ENCODE data around the gene QDPR.

QDPR gene

GRCh38 chr4:17502756-17503155 is 9.1 kb downstream of the QDPR start:
- no peaks in the 10 kb centered on the region for H3K4me1 ChIP-seq (ENCODE audit: control insufficient read depth in 1 of 2, insufficient read depth in 2 of 2, low read length in 2 of 2)
- no peaks in the 10 kb centered on the region for H3K27me3 ChIP-seq (ENCODE audit: low read depth, low read length)
- peaks cover 21 to 59% of the 10 kb centered on the region in 2 donors for H3K36me3 ChIP-seq (ENCODE audit: control insufficient read depth in 1 of 2, insufficient read depth in 2 of 2, low read length in 2 of 2)
- no peak overlapping the region for H3K4me3 ChIP-seq (ENCODE audit: low read depth in 1 of 2, low read length in 2 of 2)
- H3K9me3 ChIP-seq (ENCODE audit: control insufficient read depth in 1 of 2, low read length in 2 of 2), result no peaks in the 10 kb centered on the region
- no peak overlapping the region for H3K27ac ChIP-seq (ENCODE audit: low read length)

GRCh38 chr4:17500574-17500973 is 11.3 kb downstream of the QDPR start:
- H3K9me3 ChIP-seq (ENCODE audit: control insufficient read depth in 1 of 2, low read length in 2 of 2), result no peaks in the 10 kb centered on the region
- no peaks in the 10 kb centered on the region for H3K27me3 ChIP-seq (ENCODE audit: low read depth, low read length)
- H3K4me3 ChIP-seq (ENCODE audit: low read depth in 1 of 2, low read length in 2 of 2), result no peak overlapping the region
- no peaks in the 10 kb centered on the region for H3K4me1 ChIP-seq (ENCODE audit: control insufficient read depth in 1 of 2, insufficient read depth in 2 of 2, low read length in 2 of 2)
- H3K36me3 ChIP-seq (ENCODE audit: control insufficient read depth in 1 of 2, insufficient read depth in 2 of 2, low read length in 2 of 2), result peaks cover 21 to 42% of the 10 kb centered on the region in 2 donors
- no peak overlapping the region for H3K27ac ChIP-seq (ENCODE audit: low read length)

GRCh38 chr4:17497890-17498523 is 13.9 kb downstream of the QDPR start:
- no peaks in the 10 kb centered on the region for H3K9me3 ChIP-seq (ENCODE audit: control insufficient read depth in 1 of 2, low read length in 2 of 2)
- no peak overlapping the region for H3K4me3 ChIP-seq (ENCODE audit: low read depth in 1 of 2, low read length in 2 of 2)
- no peaks in the 10 kb centered on the region for H3K4me1 ChIP-seq (ENCODE audit: control insufficient read depth in 1 of 2, insufficient read depth in 2 of 2, low read length in 2 of 2)
- no peak overlapping the region for H3K27ac ChIP-seq (ENCODE audit: low read length)
- H3K36me3 ChIP-seq (ENCODE audit: control insufficient read depth in 1 of 2, insufficient read depth in 2 of 2, low read length in 2 of 2), result peaks cover 21 to 45% of the 10 kb centered on the region in 2 donors
- no peaks in the 10 kb centered on the region for H3K27me3 ChIP-seq (ENCODE audit: low read depth, low read length)

GRCh38 chr4:17494258-17495190 is 17.4 kb downstream of the QDPR start:
- no peak overlapping the region for H3K4me3 ChIP-seq (ENCODE audit: low read depth in 1 of 2, low read length in 2 of 2)
- no peaks in the 10 kb centered on the region for H3K27me3 ChIP-seq (ENCODE audit: low read depth, low read length)
- no peaks in the 10 kb centered on the region for H3K9me3 ChIP-seq (ENCODE audit: control insufficient read depth in 1 of 2, low read length in 2 of 2)
- no peak overlapping the region for H3K27ac ChIP-seq (ENCODE audit: low read length)
- H3K36me3 ChIP-seq (ENCODE audit: control insufficient read depth in 1 of 2, insufficient read depth in 2 of 2, low read length in 2 of 2), result peaks cover 12 to 44% of the 10 kb centered on the region in 2 donors
- H3K4me1 ChIP-seq (ENCODE audit: control insufficient read depth in 1 of 2, insufficient read depth in 2 of 2, low read length in 2 of 2), result peaks cover 0 to 7% of the 10 kb centered on the region in 2 donors

- H3K4me3 ChIP-seq (ENCODE audit: low read depth in 1 of 2, low read length in 2 of 2), result no peak overlapping the region
- no peak overlapping the region for H3K27ac ChIP-seq (ENCODE audit: low read length)
- peaks cover 0 to 7% of the 10 kb centered on the region in 2 donors for H3K4me1 ChIP-seq (ENCODE audit: control insufficient read depth in 1 of 2, insufficient read depth in 2 of 2, low read length in 2 of 2)
- no peaks in the 10 kb centered on the region for H3K9me3 ChIP-seq (ENCODE audit: control insufficient read depth in 1 of 2, low read length in 2 of 2)
- peaks cover 21 to 48% of the 10 kb centered on the region in 2 donors for H3K36me3 ChIP-seq (ENCODE audit: control insufficient read depth in 1 of 2, insufficient read depth in 2 of 2, low read length in 2 of 2)
- H3K27me3 ChIP-seq (ENCODE audit: low read depth, low read length), result no peaks in the 10 kb centered on the region
Measured at GRCh38 chr4:17493619-17494018, 18.3 kb downstream of the QDPR start.

GRCh38 chr4:17492876-17493275 is 19.0 kb downstream of the QDPR start:
- H3K4me1 ChIP-seq (ENCODE audit: control insufficient read depth in 1 of 2, insufficient read depth in 2 of 2, low read length in 2 of 2), result peaks cover 0 to 7% of the 10 kb centered on the region in 2 donors
- H3K4me3 ChIP-seq (ENCODE audit: low read depth in 1 of 2, low read length in 2 of 2), result no peak overlapping the region
- H3K36me3 ChIP-seq (ENCODE audit: control insufficient read depth in 1 of 2, insufficient read depth in 2 of 2, low read length in 2 of 2), result peaks cover 23 to 48% of the 10 kb centered on the region in 2 donors
- H3K27ac ChIP-seq (ENCODE audit: low read length), result no peak overlapping the region
- no peaks in the 10 kb centered on the region for H3K27me3 ChIP-seq (ENCODE audit: low read depth, low read length)
- no peaks in the 10 kb centered on the region for H3K9me3 ChIP-seq (ENCODE audit: control insufficient read depth in 1 of 2, low read length in 2 of 2)

GRCh38 chr4:17492058-17492741 is 19.7 kb downstream of the QDPR start:
- Histone ChIP-seq H3K27me3 (ENCODE audit: low read depth, low read length) (no peaks in the 10 kb centered on the region), H3K27ac (ENCODE audit: low read length) (no peak overlapping the region), H3K4me1 (ENCODE audit: control insufficient read depth in 1 of 2, insufficient read depth in 2 of 2, low read length in 2 of 2) (peaks cover 0 to 7% of the 10 kb centered on the region in 2 donors), H3K9me3 (ENCODE audit: control insufficient read depth in 1 of 2, low read length in 2 of 2) (no peaks in the 10 kb centered on the region), H3K4me3 (ENCODE audit: low read depth in 1 of 2, low read length in 2 of 2) (no peak overlapping the region), H3K36me3 (ENCODE audit: control insufficient read depth in 1 of 2, insufficient read depth in 2 of 2, low read length in 2 of 2) (peaks cover 23 to 46% of the 10 kb centered on the region in 2 donors)

GRCh38 chr4:17491196-17491595 is 20.7 kb downstream of the QDPR start:
- Histone ChIP-seq H3K27ac (ENCODE audit: low read length) (no peak overlapping the region), H3K36me3 (ENCODE audit: control insufficient read depth in 1 of 2, insufficient read depth in 2 of 2, low read length in 2 of 2) (peaks cover 30 to 55% of the 10 kb centered on the region in 2 donors), H3K4me3 (ENCODE audit: low read depth in 1 of 2, low read length in 2 of 2) (no peak overlapping the region), H3K27me3 (ENCODE audit: low read depth, low read length) (no peaks in the 10 kb centered on the region), H3K9me3 (ENCODE audit: control insufficient read depth in 1 of 2, low read length in 2 of 2) (no peaks in the 10 kb centered on the region), H3K4me1 (ENCODE audit: control insufficient read depth in 1 of 2, insufficient read depth in 2 of 2, low read length in 2 of 2) (peaks cover 0 to 7% of the 10 kb centered on the region in 2 donors)

- Histone ChIP-seq H3K27me3 (ENCODE audit: low read depth, low read length) (no peaks in the 10 kb centered on the region), H3K36me3 (ENCODE audit: control insufficient read depth in 1 of 2, insufficient read depth in 2 of 2, low read length in 2 of 2) (peaks cover 32 to 61% of the 10 kb centered on the region in 2 donors), H3K4me3 (ENCODE audit: low read depth in 1 of 2, low read length in 2 of 2) (no peak overlapping the region), H3K4me1 (ENCODE audit: control insufficient read depth in 1 of 2, insufficient read depth in 2 of 2, low read length in 2 of 2) (peaks cover 0 to 7% of the 10 kb centered on the region in 2 donors), H3K27ac (ENCODE audit: low read length) (no peak overlapping the region), H3K9me3 (ENCODE audit: control insufficient read depth in 1 of 2, low read length in 2 of 2) (no peaks in the 10 kb centered on the region)
Measured at GRCh38 chr4:17490575-17491059, 21.3 kb downstream of the QDPR start.

GRCh38 chr4:17489721-17490120 is 22.2 kb downstream of the QDPR start:
- Histone ChIP-seq H3K4me1 (ENCODE audit: control insufficient read depth in 1 of 2, insufficient read depth in 2 of 2, low read length in 2 of 2) (peaks cover 0 to 7% of the 10 kb centered on the region in 2 donors), H3K9me3 (ENCODE audit: control insufficient read depth in 1 of 2, low read length in 2 of 2) (no peaks in the 10 kb centered on the region)

GRCh38 chr4:17489123-17489522 is 22.8 kb downstream of the QDPR start:
- Histone ChIP-seq H3K4me1 (ENCODE audit: control insufficient read depth in 1 of 2, insufficient read depth in 2 of 2, low read length in 2 of 2) (peaks cover 0 to 7% of the 10 kb centered on the region in 2 donors), H3K36me3 (ENCODE audit: control insufficient read depth in 1 of 2, insufficient read depth in 2 of 2, low read length in 2 of 2) (peaks cover 32 to 57% of the 10 kb centered on the region in 2 donors), H3K27me3 (ENCODE audit: low read depth, low read length) (no peaks in the 10 kb centered on the region), H3K27ac (ENCODE audit: low read length) (no peak overlapping the region), H3K4me3 (ENCODE audit: low read depth in 1 of 2, low read length in 2 of 2) (no peak overlapping the region), H3K9me3 (ENCODE audit: control insufficient read depth in 1 of 2, low read length in 2 of 2) (no peaks in the 10 kb centered on the region)

More at GRCh38 chr4:17489721-17490120, 22.2 kb downstream of the QDPR start:
- Histone ChIP-seq H3K27ac (ENCODE audit: low read length) (no peak overlapping the region), H3K27me3 (ENCODE audit: low read depth, low read length) (no peaks in the 10 kb centered on the region), H3K36me3 (ENCODE audit: control insufficient read depth in 1 of 2, insufficient read depth in 2 of 2, low read length in 2 of 2) (peaks cover 32 to 58% of the 10 kb centered on the region in 2 donors), H3K4me3 (ENCODE audit: low read depth in 1 of 2, low read length in 2 of 2) (no peak overlapping the region)
